Loucy (cell line): ENCODE data around the gene LRCH3.

Experiments
- H2AFZ ChIP-seq: fragments of 200-600 bp; sonication (generic); 2 replicates; pipeline ENCODE4 v1.6.0; 2016; ENCODE audit warnings: antibody characterized with exemption, mild to moderate bottlenecking, low read length, moderate library complexity
- H3F3A ChIP-seq: fragments of 200-600 bp; 2 replicates; pipeline ENCODE4 v1.6.0; 2016; ENCODE audit warnings: antibody characterized with exemption, low read depth, mild to moderate bottlenecking
- H3K27me3 ChIP-seq: fragments of 200-600 bp; sonication (generic); 2 replicates; pipeline ENCODE4 v1.6.1; 2014; ENCODE audit warnings: low read length, mild to moderate bottlenecking; ENCODE audit not compliant: insufficient read depth, poor library complexity, severe bottlenecking
- H3K36me3 ChIP-seq: fragments of 200-600 bp; sonication (generic); 2 replicates; pipeline ENCODE4 v1.6.1; 2016; ENCODE audit warnings: low read length; ENCODE audit not compliant: insufficient read depth
- H3K4me1 ChIP-seq: fragments of 200-600 bp; sonication (generic); 2 replicates; pipeline ENCODE4 v1.5.1; 2014; ENCODE audit warnings: low read length, mild to moderate bottlenecking; ENCODE audit not compliant: insufficient read depth, poor library complexity, severe bottlenecking
- H3K4me2 ChIP-seq: fragments of 200-600 bp; sonication (generic); 2 replicates; pipeline ENCODE4 v1.6.0; 2014; ENCODE audit warnings: antibody characterized with exemption, low read length, low read depth, mild to moderate bottlenecking; ENCODE audit not compliant: poor library complexity, severe bottlenecking
- H3K4me3 ChIP-seq: fragments of 200-600 bp; sonication (generic); 2 replicates; pipeline ENCODE4 v1.5.1; 2014; ENCODE audit warnings: low read length, mild to moderate bottlenecking, mixed read lengths; ENCODE audit not compliant: poor library complexity, severe bottlenecking
- H3K79me2 ChIP-seq: fragments of 200-600 bp; sonication (generic); 2 replicates; pipeline ENCODE4 v1.6.1; 2014; ENCODE audit warnings: low read length; ENCODE audit not compliant: insufficient read depth
- H3K9ac ChIP-seq: fragments of 200-600 bp; sonication (generic); 2 replicates; pipeline ENCODE4 v1.6.0; 2014; ENCODE audit warnings: mild to moderate bottlenecking, low read depth, low read length, moderate library complexity; ENCODE audit not compliant: poor library complexity, severe bottlenecking
- H3K9me2 ChIP-seq: fragments of 200-600 bp; sonication (generic); replicated peaks from 2 replicates; pipeline ENCODE4 v1.6.1; 2016; ENCODE audit warnings: low read depth, low read length, mixed read lengths
- H3K9me3 ChIP-seq: fragments of 200-600 bp; sonication (generic); 2 replicates; pipeline ENCODE4 v1.6.1; 2014; ENCODE audit warnings: mild to moderate bottlenecking, antibody characterized with exemption, low read length, low read depth; ENCODE audit not compliant: insufficient read depth
- H4K20me1 ChIP-seq: fragments of 200-600 bp; sonication (generic); 2 replicates; pipeline ENCODE4 v1.6.0; 2014; ENCODE audit warnings: antibody characterized with exemption, low read length, mild to moderate bottlenecking; ENCODE audit not compliant: insufficient read depth, poor library complexity, severe bottlenecking
- EZH2phosphoT487 ChIP-seq: fragments of 200-600 bp; IDR thresholded peaks from 2 replicates; pipeline ENCODE4 v1.6.1; 2018; ENCODE audit warnings: antibody characterized with exemption, mild to moderate bottlenecking, moderate library complexity, borderline replicate concordance
- TF ChIP-seq, protein P1 (sequence below): fragments of 200-600 bp; sonication (generic); conservative IDR thresholded peaks from 2 replicates; pipeline ENCODE4 v1.5.1; 2014; ENCODE audit warnings: mild to moderate bottlenecking, antibody characterized with exemption, low read length

Gene LRCH3

DNA sequence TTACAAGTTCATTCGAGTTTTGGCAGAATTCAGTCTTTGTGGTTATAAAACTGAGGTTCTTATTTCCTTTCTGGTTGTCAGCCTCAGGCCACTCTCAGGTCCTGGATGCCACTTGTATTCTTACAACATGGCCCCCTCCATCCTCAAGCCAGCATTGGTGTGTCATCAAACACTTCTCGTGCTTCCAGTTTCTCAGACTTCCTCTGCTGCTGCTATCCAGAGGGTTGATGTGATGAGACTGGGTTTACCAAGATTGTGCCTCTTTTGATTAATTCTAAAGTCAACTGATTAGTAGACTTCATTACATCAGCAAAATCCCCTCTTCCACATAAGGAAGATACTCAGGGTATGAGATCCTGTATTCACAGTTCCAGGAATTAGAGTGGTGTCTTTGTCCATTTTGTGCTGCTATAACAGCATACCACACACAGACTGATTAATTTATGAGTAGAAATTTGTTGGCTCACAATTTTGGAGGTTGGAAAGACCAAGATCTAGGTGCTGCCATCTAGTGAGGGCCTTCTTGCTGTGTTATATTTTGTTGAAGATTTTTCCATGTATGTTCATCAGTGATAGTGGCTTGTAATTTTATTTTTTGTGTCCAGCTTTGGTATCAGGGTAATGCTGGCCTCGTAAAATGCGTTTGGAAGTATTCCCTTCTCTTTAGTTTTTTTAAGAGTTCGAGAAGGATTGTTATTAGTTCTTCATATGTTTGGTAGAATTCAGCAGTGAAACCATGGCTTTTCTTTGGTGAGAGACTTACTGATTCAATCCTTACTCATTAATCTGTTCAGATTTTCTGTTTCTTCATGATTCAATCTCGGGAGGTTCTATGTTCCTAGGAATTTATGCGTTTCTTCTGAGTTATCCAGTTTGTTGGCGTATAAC, 11.1 kb downstream of the LRCH3 start:
- Histone ChIP-seq H3K4me2 (peak overlapping the region; percentile 81), H3F3A (no peaks in the 10 kb centered on the region), H3K4me1 (peaks cover 33% of the 10 kb centered on the region), H4K20me1 (peaks cover 22% of the 10 kb centered on the region), H3K9ac (peak overlapping the region; percentile 17), H3K79me2 (peaks cover 71% of the 10 kb centered on the region), H3K9me3 (no peaks in the 10 kb centered on the region), H3K36me3 (no peaks in the 10 kb centered on the region), H3K4me3 (peak overlapping the region; percentile 61), H2AFZ (no peak overlapping the region), H3K9me2 (no peaks in the 10 kb centered on the region), H3K27me3 (no peaks in the 10 kb centered on the region)
- no peak for TF ChIP-seq EZH2phosphoT487
- TF ChIP-seq, protein P1, sequence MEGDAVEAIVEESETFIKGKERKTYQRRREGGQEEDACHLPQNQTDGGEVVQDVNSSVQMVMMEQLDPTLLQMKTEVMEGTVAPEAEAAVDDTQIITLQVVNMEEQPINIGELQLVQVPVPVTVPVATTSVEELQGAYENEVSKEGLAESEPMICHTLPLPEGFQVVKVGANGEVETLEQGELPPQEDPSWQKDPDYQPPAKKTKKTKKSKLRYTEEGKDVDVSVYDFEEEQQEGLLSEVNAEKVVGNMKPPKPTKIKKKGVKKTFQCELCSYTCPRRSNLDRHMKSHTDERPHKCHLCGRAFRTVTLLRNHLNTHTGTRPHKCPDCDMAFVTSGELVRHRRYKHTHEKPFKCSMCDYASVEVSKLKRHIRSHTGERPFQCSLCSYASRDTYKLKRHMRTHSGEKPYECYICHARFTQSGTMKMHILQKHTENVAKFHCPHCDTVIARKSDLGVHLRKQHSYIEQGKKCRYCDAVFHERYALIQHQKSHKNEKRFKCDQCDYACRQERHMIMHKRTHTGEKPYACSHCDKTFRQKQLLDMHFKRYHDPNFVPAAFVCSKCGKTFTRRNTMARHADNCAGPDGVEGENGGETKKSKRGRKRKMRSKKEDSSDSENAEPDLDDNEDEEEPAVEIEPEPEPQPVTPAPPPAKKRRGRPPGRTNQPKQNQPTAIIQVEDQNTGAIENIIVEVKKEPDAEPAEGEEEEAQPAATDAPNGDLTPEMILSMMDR: peak; percentile 67

DNA sequence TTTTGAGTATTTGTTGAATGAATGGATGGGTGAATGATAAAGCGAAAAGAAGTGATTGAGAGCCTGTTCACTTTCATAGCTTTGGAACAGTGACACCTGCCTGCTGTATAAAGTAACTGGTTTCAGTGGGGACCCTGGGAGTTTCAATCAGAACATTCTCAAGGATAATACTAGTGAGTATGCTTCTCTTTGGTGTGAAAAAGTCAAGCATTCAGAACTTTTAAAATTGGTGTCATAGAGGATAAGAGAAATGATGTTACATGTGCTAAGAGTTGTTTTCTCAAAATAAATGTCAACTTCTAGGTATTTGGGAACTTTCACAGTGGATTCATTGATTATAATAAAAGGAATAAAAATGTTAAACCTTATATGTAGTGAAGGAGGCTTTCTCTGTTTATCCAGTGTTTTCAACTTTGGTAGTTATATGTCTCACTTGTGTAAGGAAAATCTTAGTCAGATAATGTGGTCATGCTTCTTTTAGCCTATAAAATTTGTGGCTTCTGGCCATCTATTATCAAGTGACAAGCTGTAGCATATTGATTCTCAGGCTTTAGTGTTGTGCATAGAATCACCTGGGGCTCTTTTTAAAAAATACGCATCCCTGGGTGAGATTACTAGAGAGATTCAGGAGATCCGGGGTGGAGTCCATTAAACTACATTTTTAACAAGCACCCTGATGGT, 11.9 kb downstream of the LRCH3 start:
- no peaks in the 10 kb centered on the region for H3K36me3 ChIP-seq
- no peak overlapping the region for H3K4me3 ChIP-seq
- TF ChIP-seq, protein P1: peak; percentile 35; the same call in 1 of the 2 replicates
- no peak for TF ChIP-seq EZH2phosphoT487
- peaks cover 31% of the 10 kb centered on the region for H3K4me1 ChIP-seq
- no peaks in the 10 kb centered on the region for H3K9me2 ChIP-seq
- H3K79me2 ChIP-seq: peaks cover 63% of the 10 kb centered on the region
- no peak overlapping the region for H2AFZ ChIP-seq
- H3K9ac ChIP-seq: no peak overlapping the region
- H3K9me3 ChIP-seq: no peaks in the 10 kb centered on the region
- no peak overlapping the region for H3K4me2 ChIP-seq
- no peaks in the 10 kb centered on the region for H3K27me3 ChIP-seq
- H3F3A ChIP-seq: no peaks in the 10 kb centered on the region
- H4K20me1 ChIP-seq: peaks cover 22% of the 10 kb centered on the region

GRCh38 chr3:197804511-197804910, 13.5 kb downstream of the LRCH3 start:
- no peak overlapping the region for H3K4me2 ChIP-seq
- H3F3A ChIP-seq: no peaks in the 10 kb centered on the region
- H4K20me1 ChIP-seq: peaks cover 19% of the 10 kb centered on the region
- no peaks in the 10 kb centered on the region for H3K27me3 ChIP-seq
- no peak overlapping the region for H3K4me3 ChIP-seq
- no peak overlapping the region for H2AFZ ChIP-seq
- H3K9me2 ChIP-seq: no peaks in the 10 kb centered on the region
- peaks cover 60% of the 10 kb centered on the region for H3K79me2 ChIP-seq
- TF ChIP-seq EZH2phosphoT487: no peak
- TF ChIP-seq, protein P1: no peak
- no peaks in the 10 kb centered on the region for H3K9me3 ChIP-seq
- no peaks in the 10 kb centered on the region for H3K36me3 ChIP-seq
- no peak overlapping the region for H3K9ac ChIP-seq
- peaks cover 17% of the 10 kb centered on the region for H3K4me1 ChIP-seq
